ENCODE results near the gene NDUFB7. TPM values are rescaled to one million over a fixed set of nuclear protein-coding genes. Genes with fewer than 3 reads are reported as not detected.

Gene NDUFB7
- total and polyA plus RNA-seq, 9 donors, result 86.9 to 429 (median 153) TPM; not detected in 1

GRCh38 chr19:14582894-14583340, 11.1 kb upstream of the NDUFB7 start, which contains the start of gene CLEC17A:
Gene CLEC17A, plus strand, starts transcription at chr19:14583084. Its CDS starts 77 bp downstream, at chr19:14583161.
- no peaks in the 10 kb centered on the region for H3K9me3 ChIP-seq
- H3K4me1 ChIP-seq (ENCODE audit: insufficient read depth), result no peaks in the 10 kb centered on the region
- 47 to 48% (median 47%) methylated on average over 6 of the region's 6 CpGs for WGBS, 3 donors
- H3K36me3 ChIP-seq, result no peaks in the 10 kb centered on the region
- intact Hi-C loops (cut with DNase I), result no loop called here
- no peak within 1 kb of the TSS for H3K4me3 ChIP-seq
- H3K27me3 ChIP-seq, result no peaks in the 10 kb centered on the region
- no peak for DNase-seq
- TF ChIP-seq EP300 (IDR thresholded peaks at IDR 0.05) (no peak), CTCF (IDR thresholded peaks at IDR 0.05) (no peak), POLR2A (IDR thresholded peaks at IDR 0.05) (no peak)
- no peak within 1 kb of the TSS for H3K27ac ChIP-seq

- Histone ChIP-seq H3K27me3 (no peaks in the 10 kb centered on the region), H3K36me3 (no peaks in the 10 kb centered on the region), H3K4me3 (no peak overlapping the region), H3K9me3 (no peaks in the 10 kb centered on the region), H3K4me1 (ENCODE audit: insufficient read depth) (no peaks in the 10 kb centered on the region), H3K27ac (no peak overlapping the region)
- no peak for DNase-seq
- intact Hi-C loops (cut with DNase I), result no loop called here
- TF ChIP-seq CTCF (IDR thresholded peaks at IDR 0.05), result no peak
- no peak for TF ChIP-seq POLR2A (IDR thresholded peaks at IDR 0.05)
- TF ChIP-seq EP300 (IDR thresholded peaks at IDR 0.05), result no peak
- 52 to 58% (median 54%) methylated on average over 6 of the region's 6 CpGs for WGBS, 3 donors
Measured at GRCh38 chr19:14580623-14581237, 8.9 kb upstream of the NDUFB7 start.

- Histone ChIP-seq H3K4me1 (ENCODE audit: insufficient read depth) (no peaks in the 10 kb centered on the region), H3K9me3 (no peaks in the 10 kb centered on the region), H3K27ac (no peak overlapping the region), H3K27me3 (no peaks in the 10 kb centered on the region), H3K4me3 (no peak overlapping the region), H3K36me3 (no peaks in the 10 kb centered on the region)
- DNase-seq, result no peak
- TF ChIP-seq CTCF (IDR thresholded peaks at IDR 0.05) (no peak), EP300 (IDR thresholded peaks at IDR 0.05) (no peak), POLR2A (IDR thresholded peaks at IDR 0.05) (no peak)
- intact Hi-C loops (cut with DNase I), result no loop called here
- 46 to 56% (median 52%) methylated on average over 6 of the region's 6 CpGs for WGBS, 3 donors
Measured at GRCh38 chr19:14577885-14578427, 6.1 kb upstream of the NDUFB7 start.

GRCh38 chr19:14577264-14577663, 5.4 kb upstream of the NDUFB7 start:
- H3K36me3 ChIP-seq, result no peaks in the 10 kb centered on the region
- no peaks in the 10 kb centered on the region for H3K27me3 ChIP-seq
- 79 to 82% (median 79%) methylated on average over 5 of the region's 5 CpGs for WGBS, 3 donors
- DNase-seq, result no peak
- no peak overlapping the region for H3K4me3 ChIP-seq
- intact Hi-C loops (cut with DNase I), result no loop called here
- no peak for TF ChIP-seq EP300 (IDR thresholded peaks at IDR 0.05)
- TF ChIP-seq POLR2A (IDR thresholded peaks at IDR 0.05), result no peak
- no peak for TF ChIP-seq CTCF (IDR thresholded peaks at IDR 0.05)
- no peaks in the 10 kb centered on the region for H3K4me1 ChIP-seq (ENCODE audit: insufficient read depth)
- H3K9me3 ChIP-seq, result no peaks in the 10 kb centered on the region
- no peak overlapping the region for H3K27ac ChIP-seq
